ENCODE results near the gene CALHM6. TPM values are rescaled to one million over a fixed set of nuclear protein-coding genes. Genes with fewer than 3 reads are reported as not detected.

CALHM6 gene
- total and polyA plus RNA-seq, 9 of the 15 experiments (the other 6 are each of a cell fraction or from before 2014, with no cell fraction given): 0.24 TPM; not detected in 8

- TF ChIP-seq, protein P1, sequence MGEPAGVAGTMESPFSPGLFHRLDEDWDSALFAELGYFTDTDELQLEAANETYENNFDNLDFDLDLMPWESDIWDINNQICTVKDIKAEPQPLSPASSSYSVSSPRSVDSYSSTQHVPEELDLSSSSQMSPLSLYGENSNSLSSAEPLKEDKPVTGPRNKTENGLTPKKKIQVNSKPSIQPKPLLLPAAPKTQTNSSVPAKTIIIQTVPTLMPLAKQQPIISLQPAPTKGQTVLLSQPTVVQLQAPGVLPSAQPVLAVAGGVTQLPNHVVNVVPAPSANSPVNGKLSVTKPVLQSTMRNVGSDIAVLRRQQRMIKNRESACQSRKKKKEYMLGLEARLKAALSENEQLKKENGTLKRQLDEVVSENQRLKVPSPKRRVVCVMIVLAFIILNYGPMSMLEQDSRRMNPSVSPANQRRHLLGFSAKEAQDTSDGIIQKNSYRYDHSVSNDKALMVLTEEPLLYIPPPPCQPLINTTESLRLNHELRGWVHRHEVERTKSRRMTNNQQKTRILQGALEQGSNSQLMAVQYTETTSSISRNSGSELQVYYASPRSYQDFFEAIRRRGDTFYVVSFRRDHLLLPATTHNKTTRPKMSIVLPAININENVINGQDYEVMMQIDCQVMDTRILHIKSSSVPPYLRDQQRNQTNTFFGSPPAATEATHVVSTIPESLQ (CRISPR knock-in tag; IDR thresholded peaks at IDR 0.05): no peak
- TF ChIP-seq NCOR1 (IDR thresholded peaks at IDR 0.05): peak; percentile 22; the same call in 1 of the 2 replicates
- no peak for TF ChIP-seq ARID2 (IDR thresholded peaks at IDR 0.05)
- 0 out of 2 replicates have a peak, but pooled peaks have one; percentile 28 for TF ChIP-seq KLF1 (tag; IDR thresholded peaks at IDR 0.05)
- TF ChIP-seq RNF2 (IDR thresholded peaks at IDR 0.05): 0 out of 2 replicates have a peak, but pooled peaks have one; percentile 30
- TF ChIP-seq MXI1 (IDR thresholded peaks at IDR 0.05; ENCODE audit: low read depth, low read length): no peak
Measured at GRCh38 chr6:116500969-116501433, 39.8 kb downstream of the CALHM6 start (continued).

DNA sequence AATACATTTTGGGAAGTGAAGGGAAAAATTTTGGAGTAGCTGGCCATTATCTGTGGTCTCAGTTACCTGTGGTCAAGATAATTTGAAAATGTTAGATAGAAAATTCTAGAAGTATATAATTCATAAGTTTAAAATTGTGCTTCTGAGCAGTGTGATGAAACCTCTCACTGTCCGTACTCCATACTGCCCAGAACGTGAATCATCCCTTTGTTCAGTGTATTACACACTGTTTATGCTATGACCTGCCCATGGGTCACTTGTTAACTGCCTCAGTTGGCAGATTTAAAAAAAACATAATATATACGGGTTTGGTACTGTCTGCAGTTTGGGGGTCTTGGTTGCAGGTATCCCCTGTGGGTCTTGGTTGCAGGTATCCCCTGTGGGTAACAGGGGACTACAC is 46.1 kb downstream of the CALHM6 start:
- H3K79me2 ChIP-seq (ENCODE audit: control insufficient read depth, insufficient read depth, low read length): no peaks in the 10 kb centered on the region
- ATAC-seq: no peak
- H3K4me3 ChIP-seq: no peak overlapping the region
- no peaks in the 10 kb centered on the region for H3K9me3 ChIP-seq (replicated peaks; ENCODE audit: control insufficient read depth, insufficient read depth, low read depth, low read length)
- H3K27ac ChIP-seq (ENCODE audit: extremely low read depth, low read depth, low read length): no peak overlapping the region
- H3K9ac ChIP-seq (ENCODE audit: insufficient read depth in 1 of 2, low read depth in 2 of 2, low read length in 2 of 2): no peak overlapping the region
- peaks cover 3 to 6% of the 10 kb centered on the region in 2 experiments; a peak in 3 of 5 replicates for H3K4me1 ChIP-seq (replicated peaks in 1 of 2; ENCODE audit: control insufficient read depth in 2 of 2, insufficient read depth in 2 of 2, low read length in 2 of 2)
- FAIRE-seq: no peak
- no peaks in the 10 kb centered on the region for H3K36me3 ChIP-seq (ENCODE audit: control insufficient read depth, insufficient read depth, low read length)
- BruUV-seq (replicated peaks): no TSS peak
- CTCF ChIA-PET (ENCODE audit: low intra/inter-chr PET ratio): no interaction called here
- no peak overlapping the region for H2AFZ ChIP-seq (ENCODE audit: low read depth, low read length)
- no peaks in the 10 kb centered on the region for H3K9me1 ChIP-seq (ENCODE audit: control insufficient read depth, insufficient read depth, low read length)
- H3K27me3 ChIP-seq (ENCODE audit: control insufficient read depth in 2 of 2, insufficient read depth in 2 of 2, low read length in 2 of 2): no peaks in the 10 kb centered on the region
- in situ Hi-C loops (cut with MboI): no loop called here
- H3K4me2 ChIP-seq (ENCODE audit: insufficient read depth, low read length): no peak overlapping the region
- intact Hi-C loops (cut with micrococcal nuclease): no loop called here
- POLR2A ChIA-PET: interaction anchor here (0.6 kb wide), 1 partner anchor 56 kb away, joined by 3 read pairs; no protein-coding TSS in a partner anchor
- WGBS (ENCODE audit: insufficient coverage, low coverage, missing lambda C conversion rate): 17% methylated on average over 3 of the region's 3 CpGs
- no peaks in the 10 kb centered on the region for H4K20me1 ChIP-seq (replicated peaks; ENCODE audit: control insufficient read depth, insufficient read depth, low read length)
- no peak for DNase-seq (ENCODE audit: extremely low read depth in 1 of 4, low spot score in 3 of 4)
- no peak for TF ChIP-seq PRMT5 (CRISPR knock-in tag; IDR thresholded peaks at IDR 0.05)
- TF ChIP-seq NCOA6 (IDR thresholded peaks at IDR 0.05): no peak
- TF ChIP-seq NRF1 (conservative IDR thresholded peaks at IDR 0.05 in 1 of 2, IDR thresholded peaks at IDR 0.05 in 1 of 2): no peak
- TF ChIP-seq CUX1 (CRISPR knock-in tag; IDR thresholded peaks at IDR 0.05): no peak
- no peak for TF ChIP-seq ZNF668 (CRISPR knock-in tag; IDR thresholded peaks at IDR 0.05)
- no peak for TF ChIP-seq HIVEP1 (CRISPR knock-in tag; IDR thresholded peaks at IDR 0.05)
- TF ChIP-seq, protein P2, sequence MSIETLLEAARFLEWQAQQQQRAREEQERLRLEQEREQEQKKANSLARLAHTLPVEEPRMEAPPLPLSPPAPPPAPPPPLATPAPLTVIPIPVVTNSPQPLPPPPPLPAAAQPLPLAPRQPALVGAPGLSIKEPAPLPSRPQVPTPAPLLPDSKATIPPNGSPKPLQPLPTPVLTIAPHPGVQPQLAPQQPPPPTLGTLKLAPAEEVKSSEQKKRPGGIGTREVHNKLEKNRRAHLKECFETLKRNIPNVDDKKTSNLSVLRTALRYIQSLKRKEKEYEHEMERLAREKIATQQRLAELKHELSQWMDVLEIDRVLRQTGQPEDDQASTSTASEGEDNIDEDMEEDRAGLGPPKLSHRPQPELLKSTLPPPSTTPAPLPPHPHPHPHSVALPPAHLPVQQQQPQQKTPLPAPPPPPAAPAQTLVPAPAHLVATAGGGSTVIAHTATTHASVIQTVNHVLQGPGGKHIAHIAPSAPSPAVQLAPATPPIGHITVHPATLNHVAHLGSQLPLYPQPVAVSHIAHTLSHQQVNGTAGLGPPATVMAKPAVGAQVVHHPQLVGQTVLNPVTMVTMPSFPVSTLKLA (conservative IDR thresholded peaks at IDR 0.05): no peak
- no peak for TF ChIP-seq CREM (IDR thresholded peaks at IDR 0.05; ENCODE audit: low read depth)
